ENCODE data around the gene FOXO4. TPM values are rescaled to one million over a fixed set of nuclear protein-coding genes. Genes with fewer than 3 reads are reported as not detected.

The FOXO4 gene
- total and polyA plus RNA-seq, 2 of the 13 experiments (the other 11 are each of a cell fraction or from before 2014, with no cell fraction given) = 5.1 to 5.7 TPM

DNA sequence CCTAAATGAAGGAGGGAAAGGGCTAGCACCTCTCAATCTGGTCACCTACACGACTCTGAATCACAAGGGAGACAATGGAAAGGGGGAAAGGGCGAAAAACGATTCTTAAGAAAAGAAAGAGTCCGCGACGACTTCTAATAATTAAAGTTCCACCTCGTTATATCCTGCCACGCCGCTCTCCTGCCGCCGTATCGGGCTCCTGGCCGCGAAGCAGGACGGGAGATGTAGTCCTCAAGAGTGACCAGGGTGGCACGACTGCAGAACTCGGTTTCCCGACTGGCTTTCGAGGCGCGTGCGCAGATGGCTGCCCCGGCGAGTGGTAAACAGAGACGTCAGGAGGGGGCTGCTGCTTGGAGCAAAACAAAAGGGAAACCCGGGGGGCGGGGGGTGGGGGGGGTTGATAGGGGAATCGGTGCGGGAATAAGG, at the start of gene FOXO4 (continued):
- TF ChIP-seq FOXK1 (CRISPR knock-in tag; IDR thresholded peaks at IDR 0.05; ENCODE audit: borderline replicate concordance, low read depth) (peak; percentile 70; the same call in 1 of the 2 replicates), ZNF616 (CRISPR knock-in tag; IDR thresholded peaks at IDR 0.05; ENCODE audit: low read depth) (no peak), POLR2G (IDR thresholded peaks at IDR 0.05; ENCODE audit: low read depth, low read length) (peak; percentile 67), PITX1 (CRISPR knock-in tag; IDR thresholded peaks at IDR 0.05) (no peak), FOXO1 (CRISPR knock-in tag; IDR thresholded peaks at IDR 0.05) (0 out of 2 replicates have a peak, but pooled peaks have one; percentile 18), DR1 (CRISPR knock-in tag; IDR thresholded peaks at IDR 0.05) (no peak), NR2F6 (IDR thresholded peaks at IDR 0.05) (no peak), NR2F6 (CRISPR knock-in tag; IDR thresholded peaks at IDR 0.05) (no peak), ZSCAN20 (CRISPR knock-in tag; IDR thresholded peaks at IDR 0.05; ENCODE audit: borderline replicate concordance) (no peak), TBP (CRISPR knock-in tag; IDR thresholded peaks at IDR 0.05) (no peak), TCF12 (IDR thresholded peaks at IDR 0.05) (no peak), TCF12 (CRISPR knock-in tag; IDR thresholded peaks at IDR 0.05) (no peak), SIN3B (IDR thresholded peaks at IDR 0.05; ENCODE audit: low read length) (no peak), EP300 (IDR thresholded peaks at IDR 0.05; ENCODE audit: low read depth in 2 of 2, low read length in 2 of 2) (no peak), EP300 (CRISPR knock-in tag; IDR thresholded peaks at IDR 0.05; ENCODE audit: borderline replicate concordance) (no peak), ZNF143 (CRISPR knock-in tag; IDR thresholded peaks at IDR 0.05) (peak; percentile 90), SMARCC2 (IDR thresholded peaks at IDR 0.05) (no peak), MBNL3 (CRISPR knock-in tag; conservative IDR thresholded peaks at IDR 0.05) (no peak), KMT2B (CRISPR knock-in tag; IDR thresholded peaks at IDR 0.05) (peak; percentile 10; the same call in 1 of the 2 replicates), RBM39 (IDR thresholded peaks at IDR 0.05; ENCODE audit: low read depth, low read length, poor library complexity, severe bottlenecking) (no peak), ZMAT3 (CRISPR knock-in tag; conservative IDR thresholded peaks at IDR 0.05) (no peak), ZMYM3 (CRISPR knock-in tag; IDR thresholded peaks at IDR 0.05) (no peak), FOXA3 (CRISPR knock-in tag; IDR thresholded peaks at IDR 0.05) (peak; percentile 18; the same call in 1 of the 2 replicates)
- TF ChIP-seq, protein P1, sequence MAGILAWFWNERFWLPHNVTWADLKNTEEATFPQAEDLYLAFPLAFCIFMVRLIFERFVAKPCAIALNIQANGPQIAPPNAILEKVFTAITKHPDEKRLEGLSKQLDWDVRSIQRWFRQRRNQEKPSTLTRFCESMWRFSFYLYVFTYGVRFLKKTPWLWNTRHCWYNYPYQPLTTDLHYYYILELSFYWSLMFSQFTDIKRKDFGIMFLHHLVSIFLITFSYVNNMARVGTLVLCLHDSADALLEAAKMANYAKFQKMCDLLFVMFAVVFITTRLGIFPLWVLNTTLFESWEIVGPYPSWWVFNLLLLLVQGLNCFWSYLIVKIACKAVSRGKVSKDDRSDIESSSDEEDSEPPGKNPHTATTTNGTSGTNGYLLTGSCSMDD (CRISPR knock-in tag; IDR thresholded peaks at IDR 0.05) = no peak
- TF ChIP-seq, protein P2, sequence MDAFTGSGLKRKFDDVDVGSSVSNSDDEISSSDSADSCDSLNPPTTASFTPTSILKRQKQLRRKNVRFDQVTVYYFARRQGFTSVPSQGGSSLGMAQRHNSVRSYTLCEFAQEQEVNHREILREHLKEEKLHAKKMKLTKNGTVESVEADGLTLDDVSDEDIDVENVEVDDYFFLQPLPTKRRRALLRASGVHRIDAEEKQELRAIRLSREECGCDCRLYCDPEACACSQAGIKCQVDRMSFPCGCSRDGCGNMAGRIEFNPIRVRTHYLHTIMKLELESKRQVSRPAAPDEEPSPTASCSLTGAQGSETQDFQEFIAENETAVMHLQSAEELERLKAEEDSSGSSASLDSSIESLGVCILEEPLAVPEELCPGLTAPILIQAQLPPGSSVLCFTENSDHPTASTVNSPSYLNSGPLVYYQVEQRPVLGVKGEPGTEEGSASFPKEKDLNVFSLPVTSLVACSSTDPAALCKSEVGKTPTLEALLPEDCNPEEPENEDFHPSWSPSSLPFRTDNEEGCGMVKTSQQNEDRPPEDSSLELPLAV (CRISPR knock-in tag; conservative IDR thresholded peaks at IDR 0.05; ENCODE audit: low read depth) = no peak
- TF ChIP-seq, protein P3, sequence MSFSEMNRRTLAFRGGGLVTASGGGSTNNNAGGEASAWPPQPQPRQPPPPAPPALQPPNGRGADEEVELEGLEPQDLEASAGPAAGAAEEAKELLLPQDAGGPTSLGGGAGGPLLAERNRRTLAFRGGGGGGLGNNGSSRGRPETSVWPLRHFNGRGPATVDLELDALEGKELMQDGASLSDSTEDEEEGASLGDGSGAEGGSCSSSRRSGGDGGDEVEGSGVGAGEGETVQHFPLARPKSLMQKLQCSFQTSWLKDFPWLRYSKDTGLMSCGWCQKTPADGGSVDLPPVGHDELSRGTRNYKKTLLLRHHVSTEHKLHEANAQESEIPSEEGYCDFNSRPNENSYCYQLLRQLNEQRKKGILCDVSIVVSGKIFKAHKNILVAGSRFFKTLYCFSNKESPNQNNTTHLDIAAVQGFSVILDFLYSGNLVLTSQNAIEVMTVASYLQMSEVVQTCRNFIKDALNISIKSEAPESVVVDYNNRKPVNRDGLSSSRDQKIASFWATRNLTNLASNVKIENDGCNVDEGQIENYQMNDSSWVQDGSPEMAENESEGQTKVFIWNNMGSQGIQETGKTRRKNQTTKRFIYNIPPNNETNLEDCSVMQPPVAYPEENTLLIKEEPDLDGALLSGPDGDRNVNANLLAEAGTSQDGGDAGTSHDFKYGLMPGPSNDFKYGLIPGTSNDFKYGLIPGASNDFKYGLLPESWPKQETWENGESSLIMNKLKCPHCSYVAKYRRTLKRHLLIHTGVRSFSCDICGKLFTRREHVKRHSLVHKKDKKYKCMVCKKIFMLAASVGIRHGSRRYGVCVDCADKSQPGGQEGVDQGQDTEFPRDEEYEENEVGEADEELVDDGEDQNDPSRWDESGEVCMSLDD (CRISPR knock-in tag; IDR thresholded peaks at IDR 0.05; ENCODE audit: borderline replicate concordance) = no peak
- TF ChIP-seq, protein P4, sequence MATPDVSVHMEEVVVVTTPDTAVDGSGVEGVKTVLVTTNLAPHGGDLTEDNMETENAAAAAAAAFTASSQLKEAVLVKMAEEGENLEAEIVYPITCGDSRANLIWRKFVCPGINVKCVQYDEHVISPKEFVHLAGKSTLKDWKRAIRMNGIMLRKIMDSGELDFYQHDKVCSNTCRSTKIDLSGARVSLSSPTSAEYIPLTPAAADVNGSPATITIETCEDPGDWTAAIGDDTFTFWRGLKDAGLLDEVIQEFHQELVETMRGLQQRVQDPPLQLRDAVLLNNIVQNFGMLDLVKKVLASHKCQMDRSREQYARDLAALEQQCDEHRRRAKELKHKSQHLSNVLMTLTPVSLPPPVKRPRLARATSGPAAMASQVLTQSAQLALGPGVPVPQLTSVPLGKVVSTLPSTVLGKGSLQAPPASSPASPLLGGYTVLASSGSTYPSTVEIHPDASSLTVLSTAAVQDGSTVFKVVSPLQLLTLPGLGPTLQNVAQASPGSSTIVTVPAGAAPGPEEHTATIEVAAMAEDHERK (CRISPR knock-in tag; IDR thresholded peaks at IDR 0.05; ENCODE audit: low read depth) = no peak

Measured in HepG2 (cell line).